Kidney epithelial cell (primary cell): ENCODE measurements around the gene THAP8. TPM values are rescaled to one million over a fixed set of nuclear protein-coding genes. Genes with fewer than 3 reads are reported as not detected.
A peak's percentile ranks its signal among the peaks of the same experiment; 100 is the strongest.

Source experiments
- DNase-seq: peaks from one replicate; pipeline ENCODE4 v3.0.0-alpha.2; 2010; ENCODE audit warnings: low read depth
- H3K27me3 ChIP-seq: 2 replicates; pipeline ENCODE4 v1.6.0; 2011; ENCODE audit warnings: low read length; ENCODE audit not compliant: control insufficient read depth, insufficient read depth
- H3K36me3 ChIP-seq: 2 replicates; pipeline ENCODE4 v1.5.1; 2011; ENCODE audit warnings: low read length; ENCODE audit not compliant: control insufficient read depth, insufficient read depth
- H3K4me3 ChIP-seq: 2 replicates; pipeline ENCODE4 v1.5.1; 2011; ENCODE audit warnings: low read depth, mild to moderate bottlenecking, control low read depth, low read length
- CTCF ChIP-seq: IDR thresholded peaks from 2 replicates; pipeline ENCODE4 v1.5.1; 2011; ENCODE audit warnings: mild to moderate bottlenecking, moderate library complexity, low read length, control low read depth, inconsistent platforms; ENCODE audit not compliant: insufficient read depth, poor library complexity, severe bottlenecking
- total RNA-seq: library from RNA; depleted of rRNA; stranded (reverse); fragments of >200 nt; gene quantifications from 2 replicates; pipeline ENCODE4 v1.2.3, GENCODE V29; 2015

The THAP8 gene
- total RNA-seq, 1 donor from 2014 or later, result 12.0 TPM

GRCh38 chr19:36060430-36060829 is 6.3 kb upstream of the THAP8 start:
- no peaks in the 10 kb centered on the region for H3K27me3 ChIP-seq
- TF ChIP-seq CTCF, result peak; percentile 77

GRCh38 chr19:36059180-36059910 is 5.3 kb upstream of the THAP8 start:
- DNase-seq, result no peak
- Histone ChIP-seq H3K36me3 (peaks cover 3% of the 10 kb centered on the region), H3K4me3 (no peak overlapping the region), H3K27me3 (no peaks in the 10 kb centered on the region)
- no peak for TF ChIP-seq CTCF

More at GRCh38 chr19:36060430-36060829, 6.3 kb upstream of the THAP8 start:
- no peak overlapping the region for H3K4me3 ChIP-seq
- DNase-seq, result no peak
- H3K36me3 ChIP-seq, result peaks cover 3% of the 10 kb centered on the region

GRCh38 chr19:36058481-36059179 is 4.5 kb upstream of the THAP8 start:
- no peak for DNase-seq
- Histone ChIP-seq H3K36me3 (peaks cover 3% of the 10 kb centered on the region), H3K4me3 (no peak overlapping the region), H3K27me3 (no peaks in the 10 kb centered on the region)
- no peak for TF ChIP-seq CTCF

GRCh38 chr19:36054733-36055686 is 925 bp upstream of the THAP8 start, which contains the start of gene WDR62:
WDR62 (plus strand) TSS chr19:36054897; CDS start chr19:36054972, 75 bp downstream.
- TF ChIP-seq CTCF, result no peak
- DNase-seq, result peak; percentile 54
- H3K27me3 ChIP-seq, result no peaks in the 10 kb centered on the region

GRCh38 chr19:36051637-36052036 is 2.4 kb downstream of the THAP8 start:
- no peak for DNase-seq
- no peaks in the 10 kb centered on the region for H3K36me3 ChIP-seq
- TF ChIP-seq CTCF, result no peak

More at GRCh38 chr19:36054733-36055686, 925 bp upstream of the THAP8 start, which contains the start of gene WDR62:
- peak within 1 kb of the TSS; percentile 83 for H3K4me3 ChIP-seq
- no peaks in the 10 kb centered on the region for H3K36me3 ChIP-seq

More at GRCh38 chr19:36051637-36052036, 2.4 kb downstream of the THAP8 start:
- Histone ChIP-seq H3K27me3 (no peaks in the 10 kb centered on the region), H3K4me3 (no peak overlapping the region)
